HG03439 (cell line): Measurements from ENCODE around the gene SEPTIN14.
"Not testable (repeated sequence)": the region's sequence is repeated elsewhere in the genome, so short reads cannot be mapped to it uniquely, and the experiment has no call there.

Source experiments
- ATAC-seq: cut with Tn5 transposase; IDR thresholded peaks from one replicate; pipeline ENCODE4 v1.9.1; 2021; ENCODE audit warnings: mild to moderate bottlenecking, moderate library complexity; ENCODE audit not compliant: unreplicated experiment

SEPTIN14 gene

GRCh38 chr7:55786901-55787300 lies 75.7 kb downstream of the SEPTIN14 start:
- no peak for ATAC-seq

DNA sequence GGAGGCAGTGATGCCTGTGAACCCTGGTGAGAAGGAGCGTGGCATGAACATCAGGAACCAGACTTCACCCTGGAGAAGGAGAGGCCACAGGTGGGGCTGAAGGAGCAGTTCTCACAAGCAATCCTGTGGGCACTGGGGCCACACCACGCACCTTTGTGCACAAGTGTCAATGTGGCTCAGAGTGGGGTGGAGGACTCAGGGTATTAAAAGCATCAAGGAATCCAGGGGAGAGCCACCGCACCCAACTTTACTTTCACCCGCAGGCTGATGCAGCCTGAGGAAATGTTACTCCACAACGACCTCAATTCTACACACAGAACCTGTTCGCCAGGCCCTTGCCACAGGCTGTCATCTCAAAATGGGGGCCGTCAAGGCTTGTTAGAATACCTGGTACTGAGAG lies 77.1 kb downstream of the SEPTIN14 start:
- not testable (repeated sequence) for ATAC-seq

- no peak for ATAC-seq
These were observed 78.4 kb downstream of the SEPTIN14 start for GRCh38 chr7:55784151-55784550.

GRCh38 chr7:55778631-55779030 lies 83.9 kb downstream of the SEPTIN14 start:
- no peak for ATAC-seq

DNA sequence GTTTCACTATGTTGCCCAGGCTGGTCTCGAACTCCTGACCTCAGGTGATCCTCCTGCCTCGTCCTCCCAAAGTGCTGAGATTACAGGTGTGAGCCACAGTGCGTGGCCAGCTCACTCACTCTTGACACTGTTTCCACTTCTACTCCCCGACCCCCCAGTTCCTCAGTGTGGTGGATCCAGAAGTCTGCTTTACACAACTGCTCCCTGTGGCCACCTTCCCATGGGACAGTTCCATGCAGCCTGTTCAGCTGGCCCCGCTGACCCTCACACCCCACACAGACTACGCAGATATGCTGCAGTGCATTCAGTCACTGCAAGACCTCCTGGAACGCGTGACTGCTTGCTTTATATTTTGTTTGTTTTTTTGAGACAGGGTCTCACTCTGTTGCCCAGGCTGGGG lies 86.4 kb downstream of the SEPTIN14 start:
- no peak for ATAC-seq

DNA sequence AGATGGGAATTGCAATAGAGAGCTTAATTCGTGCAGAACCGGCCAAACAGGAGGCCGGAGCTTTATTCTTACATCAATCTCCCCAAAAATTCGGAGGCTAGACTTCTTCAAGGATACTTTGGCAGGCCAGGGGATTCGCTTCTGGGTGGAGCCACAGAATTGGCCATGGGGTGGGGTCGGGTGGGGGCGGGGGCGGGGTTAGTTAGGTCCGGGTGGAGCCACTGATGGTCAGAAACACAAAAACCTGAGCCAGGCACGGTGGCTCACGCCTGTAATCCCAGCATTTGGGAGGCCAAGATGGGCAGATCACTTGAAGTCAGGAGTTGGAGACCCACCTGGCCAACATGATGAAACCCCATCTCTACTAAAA lies 87.5 kb downstream of the SEPTIN14 start:
- no peak for ATAC-seq

DNA sequence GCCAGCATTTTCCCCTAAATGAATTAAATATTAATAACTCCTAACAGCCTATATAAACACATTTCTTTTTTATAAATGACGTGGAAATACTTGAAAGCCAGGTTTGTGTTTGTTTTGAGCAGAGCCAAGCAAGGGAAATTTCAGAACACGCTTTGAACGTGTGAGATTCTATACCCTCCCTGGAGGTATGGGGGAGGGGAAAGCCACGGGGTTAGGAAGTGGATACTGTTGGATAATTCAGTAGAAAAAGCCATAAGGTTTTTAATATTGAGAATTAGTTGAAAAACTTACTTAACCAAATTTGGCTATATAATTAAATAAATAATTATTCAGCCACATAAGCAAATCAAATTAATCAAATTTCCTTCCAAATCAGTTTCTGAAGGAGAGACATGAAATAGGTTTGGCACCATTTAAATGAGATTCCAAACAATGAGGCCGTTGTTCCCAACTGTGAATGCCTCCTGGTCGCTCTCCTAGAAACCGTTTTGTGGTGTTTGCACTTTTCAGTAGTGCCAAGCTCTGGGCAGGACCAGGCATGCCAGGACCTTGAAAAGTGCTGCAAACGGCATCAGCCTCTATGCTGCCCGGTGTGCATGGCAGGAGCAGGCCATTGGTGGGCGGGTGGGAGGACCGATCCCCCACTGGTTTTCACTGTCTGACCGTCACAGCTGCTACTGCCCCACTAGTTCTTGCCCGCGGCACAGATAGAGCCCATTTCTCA lies 88.1 kb downstream of the SEPTIN14 start:
- no peak for ATAC-seq

GRCh38 chr7:55770778-55771177 lies 91.8 kb downstream of the SEPTIN14 start:
- no peak for ATAC-seq

- ATAC-seq, result not testable (repeated sequence)
These were observed 109.2 kb downstream of the SEPTIN14 start for GRCh38 chr7:55753274-55753862.

DNA sequence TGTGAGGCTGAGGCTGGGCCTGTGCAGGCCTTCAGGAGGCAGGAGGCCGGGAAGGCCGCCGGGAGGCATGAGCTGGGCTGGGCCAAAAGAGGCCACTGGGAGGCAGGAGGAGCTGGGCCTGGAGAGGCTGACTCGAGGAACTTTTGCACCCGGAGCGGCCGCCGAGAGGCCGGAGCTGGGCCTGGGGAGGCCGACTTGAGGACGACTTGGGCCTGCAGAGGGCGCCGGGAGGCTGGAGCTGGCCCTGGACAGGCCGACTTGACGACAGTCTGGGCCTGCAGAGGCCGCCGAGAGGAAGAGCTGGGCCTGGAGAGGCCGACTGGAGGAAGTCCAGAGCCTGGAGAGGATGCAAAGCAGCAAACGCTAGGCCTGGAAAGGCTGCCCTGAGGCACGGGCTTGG lies 117.8 kb downstream of the SEPTIN14 start:
- ATAC-seq, result not testable (repeated sequence)
